ENCODE data around the gene HS6ST2. TPM values are rescaled to one million over a fixed set of nuclear protein-coding genes. Genes with fewer than 3 reads are reported as not detected.

HS6ST2 gene
- total RNA-seq, 1 donor, result not detected

DNA sequence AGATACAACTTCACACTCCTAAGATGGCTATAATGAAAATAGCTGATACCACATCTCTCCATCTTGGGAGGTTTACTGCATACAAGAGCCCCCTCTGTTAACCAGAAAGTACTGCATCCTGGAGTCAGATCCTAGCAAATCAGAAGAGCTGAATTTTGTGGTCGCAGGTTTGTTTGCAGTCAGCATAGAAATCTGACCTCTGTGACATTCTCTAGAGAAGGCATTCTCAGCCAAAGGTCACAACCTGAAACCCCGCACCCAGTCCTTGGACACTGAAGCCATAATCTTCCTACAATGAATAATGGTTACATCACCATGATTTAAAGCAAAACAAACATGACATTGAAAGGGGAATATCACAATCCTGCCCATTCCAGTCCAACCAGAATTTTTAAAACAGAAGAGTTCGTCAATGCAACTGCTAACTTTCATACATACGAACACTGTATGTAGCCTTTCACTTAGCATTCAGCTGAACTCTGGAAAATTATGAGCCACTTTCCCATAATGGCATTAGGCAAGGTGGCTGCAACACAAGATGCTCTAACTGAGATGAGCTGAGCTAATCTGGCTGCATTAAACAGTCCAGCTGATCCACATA is 17.6 kb downstream of the HS6ST2 start:
- no peak for DNase-seq (ENCODE audit: low read depth)
- TF ChIP-seq, protein P1, sequence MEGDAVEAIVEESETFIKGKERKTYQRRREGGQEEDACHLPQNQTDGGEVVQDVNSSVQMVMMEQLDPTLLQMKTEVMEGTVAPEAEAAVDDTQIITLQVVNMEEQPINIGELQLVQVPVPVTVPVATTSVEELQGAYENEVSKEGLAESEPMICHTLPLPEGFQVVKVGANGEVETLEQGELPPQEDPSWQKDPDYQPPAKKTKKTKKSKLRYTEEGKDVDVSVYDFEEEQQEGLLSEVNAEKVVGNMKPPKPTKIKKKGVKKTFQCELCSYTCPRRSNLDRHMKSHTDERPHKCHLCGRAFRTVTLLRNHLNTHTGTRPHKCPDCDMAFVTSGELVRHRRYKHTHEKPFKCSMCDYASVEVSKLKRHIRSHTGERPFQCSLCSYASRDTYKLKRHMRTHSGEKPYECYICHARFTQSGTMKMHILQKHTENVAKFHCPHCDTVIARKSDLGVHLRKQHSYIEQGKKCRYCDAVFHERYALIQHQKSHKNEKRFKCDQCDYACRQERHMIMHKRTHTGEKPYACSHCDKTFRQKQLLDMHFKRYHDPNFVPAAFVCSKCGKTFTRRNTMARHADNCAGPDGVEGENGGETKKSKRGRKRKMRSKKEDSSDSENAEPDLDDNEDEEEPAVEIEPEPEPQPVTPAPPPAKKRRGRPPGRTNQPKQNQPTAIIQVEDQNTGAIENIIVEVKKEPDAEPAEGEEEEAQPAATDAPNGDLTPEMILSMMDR (IDR thresholded peaks at IDR 0.05; ENCODE audit: insufficient read depth, low read depth, low read length), result peak; percentile 17
- H3K4me3 ChIP-seq (ENCODE audit: low read depth, low read length), result no peak overlapping the region

DNA sequence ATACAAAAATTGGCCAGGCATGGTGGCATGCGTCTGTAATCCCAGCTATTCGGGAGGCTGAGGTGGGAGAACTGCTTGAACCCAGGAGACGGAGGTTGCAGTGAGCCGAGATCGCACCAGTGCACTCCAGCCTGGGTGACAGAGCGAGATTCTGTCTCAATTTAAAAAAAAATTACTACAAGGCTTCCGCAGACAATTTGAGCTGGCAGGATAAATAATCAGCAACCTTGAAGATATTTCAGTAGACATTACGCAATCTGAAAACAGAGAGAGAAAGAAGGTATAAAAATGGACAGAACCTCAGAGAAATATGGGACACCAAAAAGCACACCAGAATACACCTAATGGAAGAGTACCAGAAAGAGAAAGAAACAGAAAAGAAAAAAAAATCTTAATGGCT is 25.3 kb downstream of the HS6ST2 start:
- no peak overlapping the region for H3K4me3 ChIP-seq (ENCODE audit: low read depth, low read length)
- TF ChIP-seq, protein P1 (IDR thresholded peaks at IDR 0.05; ENCODE audit: insufficient read depth, low read depth, low read length), result no peak
- no peak for DNase-seq (ENCODE audit: low read depth)

DNA sequence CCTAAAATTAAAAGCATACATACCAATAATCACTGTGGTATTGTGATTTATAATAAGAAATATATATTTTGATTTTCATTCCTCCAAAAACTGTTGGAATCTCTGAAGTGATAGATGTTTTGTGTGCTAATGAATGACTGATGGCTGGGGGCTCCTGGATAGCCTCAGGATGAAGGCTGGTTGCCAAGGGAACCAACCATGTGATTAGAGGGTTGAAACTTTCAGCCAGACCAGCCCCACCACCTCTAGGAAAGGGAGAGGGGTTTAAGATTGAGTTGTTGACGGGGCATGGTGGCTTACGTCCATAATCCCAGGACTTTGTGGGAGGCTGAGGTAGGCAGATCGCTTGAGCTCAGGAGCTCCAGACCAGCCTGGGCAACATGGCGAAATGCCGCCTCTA is 34.0 kb downstream of the HS6ST2 start:
- DNase-seq (ENCODE audit: low read depth), result no peak
- TF ChIP-seq, protein P1 (IDR thresholded peaks at IDR 0.05; ENCODE audit: insufficient read depth, low read depth, low read length), result no peak

DNA sequence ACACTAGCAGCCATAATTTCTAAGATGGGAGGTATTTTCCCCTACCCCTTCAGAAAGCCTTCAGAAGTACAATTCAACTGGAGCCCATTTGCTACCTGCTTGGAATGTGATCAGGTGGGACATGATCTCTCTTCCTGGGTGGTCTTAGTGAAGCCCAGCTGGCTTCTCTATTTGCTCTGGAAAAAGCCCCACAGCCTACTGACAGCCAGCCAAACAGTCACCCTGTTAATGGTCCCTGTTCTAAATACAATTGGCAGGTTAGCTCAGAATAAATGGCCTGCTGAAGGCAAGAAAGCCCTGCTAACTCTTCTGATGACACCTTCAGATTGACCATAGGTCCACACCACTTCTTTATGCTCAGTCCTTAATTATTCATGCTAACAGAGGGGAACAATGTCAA is 39.9 kb downstream of the HS6ST2 start:
- no peak for DNase-seq (ENCODE audit: low read depth)
- no peak overlapping the region for H3K4me3 ChIP-seq (ENCODE audit: low read depth, low read length)
- TF ChIP-seq, protein P1 (IDR thresholded peaks at IDR 0.05; ENCODE audit: insufficient read depth, low read depth, low read length), result no peak

More for the DNA sequence above, 34.0 kb downstream of the HS6ST2 start:
- H3K4me3 ChIP-seq (ENCODE audit: low read depth, low read length), result no peak overlapping the region

DNA sequence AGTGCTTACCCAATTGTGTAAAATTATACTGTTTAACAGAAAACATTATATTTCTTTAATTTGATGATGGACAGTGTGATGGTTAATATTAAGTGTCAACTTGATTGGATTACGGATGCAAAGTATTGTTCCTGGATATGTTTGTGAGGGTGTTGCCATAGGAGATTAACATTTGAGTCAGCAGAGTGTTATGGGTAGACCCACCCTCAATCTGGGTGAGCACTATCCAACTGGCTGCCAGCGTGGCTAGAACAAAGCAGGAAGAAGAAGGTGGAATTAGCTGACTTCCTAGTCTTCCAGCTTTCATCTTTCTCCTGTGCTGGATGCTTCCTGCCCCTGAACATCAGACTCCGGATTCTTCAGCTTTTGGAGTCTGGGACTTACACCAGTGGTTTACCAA is 42.1 kb downstream of the HS6ST2 start:
- no peak for DNase-seq (ENCODE audit: low read depth)
- TF ChIP-seq, protein P1 (IDR thresholded peaks at IDR 0.05; ENCODE audit: insufficient read depth, low read depth, low read length), result no peak
- no peak overlapping the region for H3K4me3 ChIP-seq (ENCODE audit: low read depth, low read length)

DNA sequence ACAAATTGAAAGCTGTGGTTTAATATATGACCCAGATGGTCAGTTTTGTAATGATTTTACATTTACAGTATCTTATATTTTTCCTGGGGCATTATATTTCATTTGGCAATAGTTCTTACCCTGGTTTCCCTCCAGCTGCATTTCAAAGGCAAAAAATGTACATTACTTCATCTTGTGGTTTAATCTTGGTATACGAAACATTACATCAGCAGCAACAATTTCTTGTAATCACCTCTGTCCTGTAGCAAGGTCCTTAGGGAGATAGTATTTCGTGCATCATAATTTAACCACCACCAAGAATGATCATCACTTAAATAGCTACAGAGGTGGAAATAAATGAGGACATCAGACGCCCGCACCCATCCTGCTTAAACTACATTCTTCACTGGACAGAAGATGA is 48.8 kb downstream of the HS6ST2 start:
- TF ChIP-seq, protein P1 (IDR thresholded peaks at IDR 0.05; ENCODE audit: insufficient read depth, low read depth, low read length), result no peak

DNA sequence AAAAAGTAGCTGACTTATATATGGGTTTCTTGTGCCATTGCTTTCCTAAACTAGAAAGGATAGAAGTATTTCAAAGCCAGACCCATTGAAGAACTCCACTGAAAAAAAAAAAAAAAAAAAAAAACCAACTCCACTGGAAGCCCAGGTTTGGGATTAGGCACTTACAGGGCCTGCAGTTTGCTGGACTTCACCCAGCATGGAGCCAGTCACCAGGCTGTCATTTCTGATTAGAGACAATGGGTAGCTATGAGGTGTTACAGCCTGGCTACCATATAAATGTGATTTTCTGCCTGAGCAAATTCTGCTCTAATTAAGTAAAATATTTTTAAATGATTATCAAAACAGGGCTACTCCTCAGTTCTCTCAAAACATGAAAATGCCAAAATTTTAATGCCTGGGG is 49.5 kb downstream of the HS6ST2 start:
- no peak overlapping the region for H3K4me3 ChIP-seq (ENCODE audit: low read depth, low read length)
- TF ChIP-seq, protein P1 (IDR thresholded peaks at IDR 0.05; ENCODE audit: insufficient read depth, low read depth, low read length), result no peak
- no peak for DNase-seq (ENCODE audit: low read depth)

More for the DNA sequence above, 48.8 kb downstream of the HS6ST2 start:
- H3K4me3 ChIP-seq (ENCODE audit: low read depth, low read length), result no peak overlapping the region
- DNase-seq (ENCODE audit: low read depth), result peak; percentile 21
